GM13977 (cell line): ENCODE results near the gene KRTAP6-2.

Experiments
- DNase-seq: peaks from one replicate; pipeline ENCODE4 v3.0.0; 2012; ENCODE audit warnings: low spot score
- in situ Hi-C: fragments of 300-500 bp; cut with MboI; formaldehyde crosslinking; loops from one replicate; pipeline ENCODE4 v1.12.0; 2022; ENCODE audit warnings: low sequenced_read_pairs, low pct_unique_long_range_greater_than_20kb, mixed read lengths, inconsistent platforms; ENCODE audit not compliant: unreplicated experiment
- TF ChIP-seq, protein P1 (sequence below): IDR thresholded peaks from 2 replicates; pipeline ENCODE4 v1.5.1; 2012; ENCODE audit warnings: mild to moderate bottlenecking, control low read depth; ENCODE audit not compliant: insufficient read depth; ENCODE audit errors: extremely low read depth, missing control alignments

The KRTAP6-2 gene

GRCh38 chr21:30561264-30561895, 37.3 kb downstream of the KRTAP6-2 start, which contains the start of gene KRTAP19-7:
KRTAP19-7 (minus strand) TSS chr21:30561314; CDS start chr21:30561289, 25 bp downstream.
- TF ChIP-seq, protein P1, sequence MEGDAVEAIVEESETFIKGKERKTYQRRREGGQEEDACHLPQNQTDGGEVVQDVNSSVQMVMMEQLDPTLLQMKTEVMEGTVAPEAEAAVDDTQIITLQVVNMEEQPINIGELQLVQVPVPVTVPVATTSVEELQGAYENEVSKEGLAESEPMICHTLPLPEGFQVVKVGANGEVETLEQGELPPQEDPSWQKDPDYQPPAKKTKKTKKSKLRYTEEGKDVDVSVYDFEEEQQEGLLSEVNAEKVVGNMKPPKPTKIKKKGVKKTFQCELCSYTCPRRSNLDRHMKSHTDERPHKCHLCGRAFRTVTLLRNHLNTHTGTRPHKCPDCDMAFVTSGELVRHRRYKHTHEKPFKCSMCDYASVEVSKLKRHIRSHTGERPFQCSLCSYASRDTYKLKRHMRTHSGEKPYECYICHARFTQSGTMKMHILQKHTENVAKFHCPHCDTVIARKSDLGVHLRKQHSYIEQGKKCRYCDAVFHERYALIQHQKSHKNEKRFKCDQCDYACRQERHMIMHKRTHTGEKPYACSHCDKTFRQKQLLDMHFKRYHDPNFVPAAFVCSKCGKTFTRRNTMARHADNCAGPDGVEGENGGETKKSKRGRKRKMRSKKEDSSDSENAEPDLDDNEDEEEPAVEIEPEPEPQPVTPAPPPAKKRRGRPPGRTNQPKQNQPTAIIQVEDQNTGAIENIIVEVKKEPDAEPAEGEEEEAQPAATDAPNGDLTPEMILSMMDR: no peak
- no peak for DNase-seq
- in situ Hi-C loops: no loop called here

DNA sequence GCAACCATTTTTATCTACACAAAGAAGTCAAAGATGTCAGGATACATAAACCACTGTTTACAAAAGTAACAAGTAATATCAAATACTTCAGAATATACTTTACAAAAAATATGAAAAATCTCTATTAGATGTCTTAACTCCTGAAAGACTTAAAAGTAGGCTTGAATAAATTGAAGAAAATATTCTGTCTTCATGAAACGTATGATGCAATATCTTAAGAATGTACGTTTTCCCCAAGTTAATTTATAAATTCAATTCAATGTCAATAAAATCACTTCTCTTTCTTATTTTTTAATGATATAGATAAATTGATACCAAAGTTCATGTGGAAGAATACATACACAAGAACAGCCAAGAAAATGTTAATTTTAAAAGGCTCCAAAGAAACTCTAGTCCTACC, 43.6 kb downstream of the KRTAP6-2 start:
- TF ChIP-seq, protein P1: no peak
- no peak for DNase-seq
- in situ Hi-C loops: no loop called here

GRCh38 chr21:30552782-30553181, 45.9 kb downstream of the KRTAP6-2 start:
- in situ Hi-C loops: no loop called here
- no peak for DNase-seq
- TF ChIP-seq, protein P1: no peak
